T-cell (primary cell): ENCODE results near the gene GNAO1. TPM values are rescaled to one million over a fixed set of nuclear protein-coding genes. Genes with fewer than 3 reads are reported as not detected.

Experiments
- ATAC-seq, 4 experiments: fragments of 200-7000 bp in 3 of 4; fragments of 150-1000 bp in 1 of 4; cut with Tn5 transposase; replicated peaks in 1 of 4; 1 replicate in 3 of 4; 2 replicates in 1 of 4; pipeline ENCODE4 v1.10.0; 2021; ENCODE audit warnings: moderate library complexity in 3 of 4, mild to moderate bottlenecking in 2 of 4, moderate number of reproducible peaks in 1 of 4
- CTCF ChIA-PET, 2 donors: fragments of 300-600 bp; sonication (Branson Sonifier 250); formaldehyde crosslinking; loops; one replicate each; lab custom pipeline; 2022; ENCODE audit warnings: antibody characterized with exemption in 2 of 2; lab: Charles Lee
- POLR2A ChIA-PET, 2 donors: fragments of 300-600 bp; sonication (Branson Sonifier 250); formaldehyde crosslinking; loops; one replicate each; lab custom pipeline; 2022; ENCODE audit warnings: antibody characterized with exemption in 2 of 2; lab: Charles Lee
- DNase-seq, 35 experiments: peaks; one replicate each; pipeline versions ENCODE4 v3.0.0 to v3.0.0-alpha.2; 2013 to 2023
- H3K27ac ChIP-seq: one replicate; pipeline ENCODE4 v1.5.1; 2013; ENCODE audit warnings: low read length
- H3K27me3 ChIP-seq, 2 experiments: replicated peaks in 1 of 2; 1 replicate in 1 of 2; 2 replicates in 1 of 2; pipeline versions ENCODE4 v1.6.1 to v1.7.0; 2013; ENCODE audit warnings: low read length in 1 of 2, mixed read lengths in 1 of 2; ENCODE audit not compliant: control insufficient read depth in 2 of 2, insufficient read depth in 2 of 2; ENCODE audit errors: extremely low read depth in 1 of 2
- H3K36me3 ChIP-seq, 2 donors: 1 replicate in 1 of 2; 2 replicates in 1 of 2; pipeline versions ENCODE4 v1.6.1 to v1.7.0; 2013; ENCODE audit warnings: low read length in 1 of 2; ENCODE audit not compliant: control insufficient read depth in 2 of 2, insufficient read depth in 1 of 2; ENCODE audit errors: extremely low read depth in 1 of 2
- H3K4me1 ChIP-seq, 2 experiments: 1 replicate in 1 of 2; 2 replicates in 1 of 2; pipeline versions ENCODE4 v1.6.1 to v1.7.0; 2013; ENCODE audit warnings: low read length in 2 of 2, mixed read lengths in 1 of 2; ENCODE audit not compliant: insufficient read depth in 2 of 2, control insufficient read depth in 1 of 2; ENCODE audit errors: extremely low read depth in 1 of 2
- H3K4me3 ChIP-seq, 2 donors: 1 replicate in 1 of 2; 2 replicates in 1 of 2; pipeline versions ENCODE4 v1.5.1 to v1.7.0; 2013; ENCODE audit warnings: mild to moderate bottlenecking in 2 of 2, low read length in 1 of 2, moderate library complexity in 1 of 2; ENCODE audit not compliant: control insufficient read depth in 1 of 2; ENCODE audit errors: extremely low read depth in 1 of 2
- H3K9me3 ChIP-seq: 2 replicates; pipeline ENCODE4 v1.7.0; 2013
- H3K27ac Mint-ChIP-seq, 2 donors: one replicate each; pipeline ENCODE4 v1.8.0; 2020 to 2021; ENCODE audit warnings: mild to moderate bottlenecking in 2 of 2, mixed read lengths in 2 of 2
- H3K27me3 Mint-ChIP-seq, 2 donors: one replicate each; pipeline ENCODE4 v1.8.0; 2021 to 2022; ENCODE audit warnings: mixed read lengths in 2 of 2
- H3K36me3 Mint-ChIP-seq: one replicate; pipeline ENCODE4 v1.8.0; 2021; ENCODE audit warnings: mixed read lengths
- H3K4me1 Mint-ChIP-seq, 3 donors: one replicate each; pipeline ENCODE4 v1.8.0; 2020 to 2022; ENCODE audit warnings: mixed read lengths in 3 of 3, mild to moderate bottlenecking in 1 of 3
- H3K4me3 Mint-ChIP-seq, 3 donors: one replicate each; pipeline ENCODE4 v1.8.0; 2020 to 2022; ENCODE audit warnings: mild to moderate bottlenecking in 3 of 3, mixed read lengths in 3 of 3, moderate library complexity in 3 of 3
- H3K9me3 Mint-ChIP-seq, 3 donors: one replicate each; pipeline ENCODE4 v1.8.0; 2020 to 2022; ENCODE audit warnings: mixed read lengths in 3 of 3
- WGBS: methylation state at CpG from one replicate; pipeline ENCODE4 v1.1.5; 2013; ENCODE audit warnings: missing lambda C conversion rate; ENCODE audit not compliant: insufficient coverage; 5-methylcytosine and 5-hydroxymethylcytosine counted together
- total RNA-seq, 35 experiments: library from RNA in 6 of 35; stranded (reverse) in 6 of 35; fragments of 120-200 nt in 1 of 35; gene quantifications; one replicate each; pipeline versions ENCODE4 v1.2.1 to v1.2.4 and lab custom pipeline; 2013 to 2026

The GNAO1 gene
- total RNA-seq, 5 donors from 2014 or later (not counting 1 experiment from before 2014, with no cell fraction given) = 3.9 to 14.2 (median 12.6) TPM

GRCh38 chr16:56247018-56247417 lies 55.7 kb downstream of the GNAO1 start:
- Mint-ChIP-seq H3K27ac (no peak overlapping the region), H3K27me3 (no peaks in the 10 kb centered on the region), H3K4me1 (no peaks in the 10 kb centered on the region), H3K36me3 (peaks cover 5% of the 10 kb centered on the region), H3K9me3 (no peaks in the 10 kb centered on the region), H3K4me3 (no peak overlapping the region)
- no peaks in the 10 kb centered on the region for H3K36me3 ChIP-seq
- DNase-seq (no peak), ATAC-seq (no peak)
- no peak overlapping the region for H3K27ac ChIP-seq
- H3K4me1 ChIP-seq = no peaks in the 10 kb centered on the region
- 88% methylated on average over 6 of the region's 8 CpGs for WGBS
- H3K27me3 ChIP-seq = no peaks in the 10 kb centered on the region
- H3K9me3 ChIP-seq = no peaks in the 10 kb centered on the region
- ChIA-PET CTCF (no interaction called here), POLR2A (no interaction called here)
- no peak overlapping the region for H3K4me3 ChIP-seq

GRCh38 chr16:56247808-56248207 lies 56.5 kb downstream of the GNAO1 start:
- H3K36me3 Mint-ChIP-seq = peaks cover 5% of the 10 kb centered on the region
- ChIA-PET CTCF (no interaction called here), POLR2A (no interaction called here)
- H3K9me3 Mint-ChIP-seq = no peaks in the 10 kb centered on the region
- no peaks in the 10 kb centered on the region for H3K9me3 ChIP-seq
- H3K4me1 Mint-ChIP-seq = no peaks in the 10 kb centered on the region
- H3K27me3 Mint-ChIP-seq = no peaks in the 10 kb centered on the region
- no peaks in the 10 kb centered on the region for H3K27me3 ChIP-seq
- no peak for ATAC-seq
- H3K27ac ChIP-seq = no peak overlapping the region
- no peak overlapping the region for H3K4me3 ChIP-seq
- no peak for DNase-seq
- H3K36me3 ChIP-seq = no peaks in the 10 kb centered on the region
- no peaks in the 10 kb centered on the region for H3K4me1 ChIP-seq
- no peak overlapping the region for H3K27ac Mint-ChIP-seq
- H3K4me3 Mint-ChIP-seq = no peak overlapping the region

GRCh38 chr16:56252835-56253234 lies 61.5 kb downstream of the GNAO1 start:
- no peak overlapping the region for H3K27ac Mint-ChIP-seq
- ATAC-seq (no peak), DNase-seq (no peak)
- H3K36me3 Mint-ChIP-seq = peaks cover 5% of the 10 kb centered on the region
- H3K27me3 Mint-ChIP-seq = peaks cover 0 to 3% of the 10 kb centered on the region in 2 donors
- H3K27me3 ChIP-seq = no peaks in the 10 kb centered on the region
- H3K9me3 ChIP-seq = no peaks in the 10 kb centered on the region
- no peaks in the 10 kb centered on the region for H3K4me1 Mint-ChIP-seq
- no peaks in the 10 kb centered on the region for H3K9me3 Mint-ChIP-seq
- ChIA-PET POLR2A (no interaction called here), CTCF (no interaction called here)
- no peaks in the 10 kb centered on the region for H3K4me1 ChIP-seq
- no peak overlapping the region for H3K4me3 ChIP-seq
- H3K27ac ChIP-seq = no peak overlapping the region
- no peak overlapping the region for H3K4me3 Mint-ChIP-seq
- 94% methylated on average over 3 of the region's 4 CpGs for WGBS
- no peaks in the 10 kb centered on the region for H3K36me3 ChIP-seq

- ATAC-seq (no peak), DNase-seq (no peak)
- Histone ChIP-seq H3K36me3 (no peaks in the 10 kb centered on the region), H3K27me3 (no peaks in the 10 kb centered on the region), H3K4me1 (peaks cover 0 to 14% of the 10 kb centered on the region in 2 experiments), H3K9me3 (no peaks in the 10 kb centered on the region), H3K27ac (no peak overlapping the region), H3K4me3 (no peak overlapping the region)
- Mint-ChIP-seq H3K27me3 (peaks cover 0 to 3% of the 10 kb centered on the region in 2 donors), H3K4me1 (peaks cover 0 to 10% (median 4%) of the 10 kb centered on the region in 3 donors), H3K27ac (no peak overlapping the region), H3K4me3 (no peak overlapping the region), H3K9me3 (no peaks in the 10 kb centered on the region), H3K36me3 (no peaks in the 10 kb centered on the region)
- POLR2A ChIA-PET = no interaction called here
- WGBS = no CpG with 5 or more reads among the region's 1 CpG
- CTCF ChIA-PET = no interaction called here
Observed at GRCh38 chr16:56255904-56256303, 64.6 kb downstream of the GNAO1 start.

GRCh38 chr16:56257239-56257638 lies 66.0 kb downstream of the GNAO1 start:
- no peak for ATAC-seq
- Histone ChIP-seq H3K27ac (no peak overlapping the region), H3K4me1 (peaks cover 4 to 27% of the 10 kb centered on the region in 2 experiments), H3K27me3 (no peaks in the 10 kb centered on the region), H3K9me3 (no peaks in the 10 kb centered on the region), H3K4me3 (no peak overlapping the region), H3K36me3 (no peaks in the 10 kb centered on the region)
- ChIA-PET CTCF (no interaction called here), POLR2A (no interaction called here)
- no peak overlapping the region for H3K27ac Mint-ChIP-seq
- no peak overlapping the region for H3K4me3 Mint-ChIP-seq
- H3K27me3 Mint-ChIP-seq = peaks cover 0 to 3% of the 10 kb centered on the region in 2 donors
- 97% methylated on average over 4 of the region's 6 CpGs for WGBS
- no peaks in the 10 kb centered on the region for H3K36me3 Mint-ChIP-seq
- DNase-seq = no peak
- peaks cover 12 to 23% (median 18%) of the 10 kb centered on the region in 3 donors for H3K4me1 Mint-ChIP-seq
- H3K9me3 Mint-ChIP-seq = no peaks in the 10 kb centered on the region

- no peaks in the 10 kb centered on the region for H3K9me3 ChIP-seq
- WGBS = 76% methylated on average over 5 of the region's 8 CpGs
Observed at GRCh38 chr16:56257666-56258342, 66.5 kb downstream of the GNAO1 start.

More at GRCh38 chr16:56257666-56258342, 66.5 kb downstream of the GNAO1 start:
- Mint-ChIP-seq H3K4me1 (peaks cover 17 to 29% (median 23%) of the 10 kb centered on the region in 3 donors), H3K36me3 (no peaks in the 10 kb centered on the region), H3K27me3 (peaks cover 0 to 3% of the 10 kb centered on the region in 2 donors), H3K27ac (no peak overlapping the region), H3K4me3 (no peak overlapping the region), H3K9me3 (no peaks in the 10 kb centered on the region)
- Histone ChIP-seq H3K27ac (no peak overlapping the region), H3K4me1 (peaks cover 8 to 33% of the 10 kb centered on the region in 2 experiments), H3K27me3 (no peaks in the 10 kb centered on the region), H3K4me3 (no peak overlapping the region), H3K36me3 (no peaks in the 10 kb centered on the region)
- DNase-seq (no peak), ATAC-seq (no peak)
- ChIA-PET POLR2A (no interaction called here), CTCF (no interaction called here)
